H1 (cell line): Measurements from ENCODE around the gene RALY.

Experiments used
- CEBPB ChIP-seq: IDR thresholded peaks from 2 replicates; pipeline ENCODE4 v1.6.1; 2012; ENCODE audit warnings: low read depth, low read length
- NANOG ChIP-seq: IDR thresholded peaks from 2 replicates; pipeline ENCODE4 v1.6.1; 2011; ENCODE audit warnings: low read length, low read depth, mild to moderate bottlenecking, inconsistent platforms; ENCODE audit not compliant: insufficient read depth, poor library complexity, severe bottlenecking
- POLR2A ChIP-seq, 2 experiments: IDR thresholded peaks; 1 replicate in 1 of 2; 2 replicates in 1 of 2; pipeline ENCODE4 v1.6.1; 2011; ENCODE audit warnings: low read depth in 2 of 2, low read length in 2 of 2, mild to moderate bottlenecking in 2 of 2; ENCODE audit errors: control extremely low read depth in 1 of 2
- TF ChIP-seq, protein P1 (sequence below), 3 experiments: IDR thresholded peaks; 1 replicate in 2 of 3; 2 replicates in 1 of 3; pipeline versions ENCODE4 v1.5.1 to v1.6.1; 2011; ENCODE audit warnings: low read length in 3 of 3, mild to moderate bottlenecking in 3 of 3, inconsistent platforms in 2 of 3, low read depth in 1 of 3, moderate library complexity in 1 of 3; ENCODE audit not compliant: insufficient read depth in 1 of 3; ENCODE audit errors: control extremely low read depth in 1 of 3

DNA sequence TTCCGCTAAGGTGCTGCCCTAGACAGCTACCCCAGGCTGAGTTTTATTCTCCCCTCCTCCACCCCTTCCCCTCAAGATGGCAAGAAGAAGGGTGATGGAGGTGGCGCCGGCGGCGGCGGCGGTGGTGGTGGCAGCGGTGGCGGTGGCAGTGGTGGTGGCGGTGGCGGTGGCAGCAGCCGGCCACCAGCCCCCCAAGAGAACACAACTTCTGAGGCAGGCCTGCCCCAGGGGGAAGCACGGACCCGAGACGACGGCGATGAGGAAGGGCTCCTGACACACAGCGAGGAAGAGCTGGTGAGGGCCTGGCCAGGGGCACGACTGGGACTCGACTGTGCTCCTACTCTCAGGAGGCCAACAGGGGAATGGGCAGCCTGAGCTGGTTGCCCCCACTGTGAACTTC is 83.2 kb downstream of the RALY start:
- TF ChIP-seq, protein P1, sequence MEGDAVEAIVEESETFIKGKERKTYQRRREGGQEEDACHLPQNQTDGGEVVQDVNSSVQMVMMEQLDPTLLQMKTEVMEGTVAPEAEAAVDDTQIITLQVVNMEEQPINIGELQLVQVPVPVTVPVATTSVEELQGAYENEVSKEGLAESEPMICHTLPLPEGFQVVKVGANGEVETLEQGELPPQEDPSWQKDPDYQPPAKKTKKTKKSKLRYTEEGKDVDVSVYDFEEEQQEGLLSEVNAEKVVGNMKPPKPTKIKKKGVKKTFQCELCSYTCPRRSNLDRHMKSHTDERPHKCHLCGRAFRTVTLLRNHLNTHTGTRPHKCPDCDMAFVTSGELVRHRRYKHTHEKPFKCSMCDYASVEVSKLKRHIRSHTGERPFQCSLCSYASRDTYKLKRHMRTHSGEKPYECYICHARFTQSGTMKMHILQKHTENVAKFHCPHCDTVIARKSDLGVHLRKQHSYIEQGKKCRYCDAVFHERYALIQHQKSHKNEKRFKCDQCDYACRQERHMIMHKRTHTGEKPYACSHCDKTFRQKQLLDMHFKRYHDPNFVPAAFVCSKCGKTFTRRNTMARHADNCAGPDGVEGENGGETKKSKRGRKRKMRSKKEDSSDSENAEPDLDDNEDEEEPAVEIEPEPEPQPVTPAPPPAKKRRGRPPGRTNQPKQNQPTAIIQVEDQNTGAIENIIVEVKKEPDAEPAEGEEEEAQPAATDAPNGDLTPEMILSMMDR (IDR thresholded peaks at IDR 0.05; ENCODE audit: control extremely low read depth in 1 of 3, insufficient read depth in 1 of 3, low read depth in 1 of 3, low read length in 3 of 3): no peak
- TF ChIP-seq POLR2A (IDR thresholded peaks at IDR 0.05; ENCODE audit: control extremely low read depth in 1 of 2, low read depth in 2 of 2, low read length in 2 of 2) (no peak), CEBPB (no peak), NANOG (no peak)
